ENCODE results near the gene PRSS36.
"Not testable (repeated sequence)": the region's sequence is repeated elsewhere in the genome, so short reads cannot be mapped to it uniquely, and the experiment has no call there.

Gene PRSS36

GRCh38 chr16:31179747-31180459 lies 30.0 kb upstream of the PRSS36 start, which contains the start of gene FUS:
TSS of gene FUS (plus strand) at chr16:31180139. CDS start at chr16:31180215, 76 bp downstream.
- TF ChIP-seq FOXP2 (optimal IDR thresholded peaks at IDR 0.05; ENCODE audit: control extremely low read depth, extremely low read length, insufficient read depth) (peak; percentile 89), EZH2 (IDR thresholded peaks at IDR 0.05) (no peak), POLR2AphosphoS5 (IDR thresholded peaks at IDR 0.05; ENCODE audit: borderline replicate concordance, low read depth, low read length) (peak; percentile 99)

GRCh38 chr16:31179219-31179746 lies 29.4 kb upstream of the PRSS36 start:
- H3K9ac ChIP-seq (ENCODE audit: insufficient read length) = peak overlapping the region; percentile 99
- peaks cover 36% of the 10 kb centered on the region for H3K36me3 ChIP-seq (ENCODE audit: insufficient read depth, low read length)
- peak overlapping the region; percentile 97 for H3K27ac ChIP-seq
- H3K4me3 ChIP-seq = peak overlapping the region; percentile 90
- no peak for DNase-seq (ENCODE audit: low read depth, low spot score)
- no peaks in the 10 kb centered on the region for H3K9me3 ChIP-seq (ENCODE audit: low read depth, low read length)
- TF ChIP-seq FOXP2 (optimal IDR thresholded peaks at IDR 0.05; ENCODE audit: control extremely low read depth, extremely low read length, insufficient read depth) = no peak
- TF ChIP-seq POLR2AphosphoS5 (IDR thresholded peaks at IDR 0.05; ENCODE audit: borderline replicate concordance, low read depth, low read length) = no peak
- TF ChIP-seq EZH2 (IDR thresholded peaks at IDR 0.05) = no peak

More at GRCh38 chr16:31179747-31180459, 30.0 kb upstream of the PRSS36 start, which contains the start of gene FUS:
- H3K9me3 ChIP-seq (ENCODE audit: low read depth, low read length) = no peaks in the 10 kb centered on the region
- H3K27ac ChIP-seq = peak within 1 kb of the TSS; percentile 97
- peaks cover 42% of the 10 kb centered on the region for H3K36me3 ChIP-seq (ENCODE audit: insufficient read depth, low read length)
- peak within 1 kb of the TSS; percentile 99 for H3K9ac ChIP-seq (ENCODE audit: insufficient read length)
- DNase-seq (ENCODE audit: low read depth, low spot score) = peak; percentile 58
- peak within 1 kb of the TSS; percentile 90 for H3K4me3 ChIP-seq

- Histone ChIP-seq H3K4me3 (no peak overlapping the region), H3K9ac (ENCODE audit: insufficient read length) (no peak overlapping the region), H3K27ac (no peak overlapping the region), H3K36me3 (ENCODE audit: insufficient read depth, low read length) (peaks cover 14% of the 10 kb centered on the region), H3K9me3 (ENCODE audit: low read depth, low read length) (no peaks in the 10 kb centered on the region)
- TF ChIP-seq EZH2 (IDR thresholded peaks at IDR 0.05) (no peak), POLR2AphosphoS5 (IDR thresholded peaks at IDR 0.05; ENCODE audit: borderline replicate concordance, low read depth, low read length) (no peak), FOXP2 (optimal IDR thresholded peaks at IDR 0.05; ENCODE audit: control extremely low read depth, extremely low read length, insufficient read depth) (no peak)
- DNase-seq (ENCODE audit: low read depth, low spot score) = no peak
Measured at GRCh38 chr16:31177136-31177535, 27.3 kb upstream of the PRSS36 start.

- H3K36me3 ChIP-seq (ENCODE audit: insufficient read depth, low read length); H3K9ac ChIP-seq (ENCODE audit: insufficient read length); DNase-seq (ENCODE audit: low read depth, low spot score); H3K4me3 ChIP-seq; H3K27ac ChIP-seq; H3K9me3 ChIP-seq (ENCODE audit: low read depth, low read length): not testable (repeated sequence)
Measured at GRCh38 chr16:31170048-31170447, 20.2 kb upstream of the PRSS36 start.

- Histone ChIP-seq H3K27ac (no peak overlapping the region), H3K36me3 (ENCODE audit: insufficient read depth, low read length) (no peaks in the 10 kb centered on the region), H3K4me3 (no peak overlapping the region), H3K9me3 (ENCODE audit: low read depth, low read length) (no peaks in the 10 kb centered on the region), H3K9ac (ENCODE audit: insufficient read length) (no peak overlapping the region)
- TF ChIP-seq EZH2 (IDR thresholded peaks at IDR 0.05) = no peak
- no peak for TF ChIP-seq POLR2AphosphoS5 (IDR thresholded peaks at IDR 0.05; ENCODE audit: borderline replicate concordance, low read depth, low read length)
- TF ChIP-seq FOXP2 (optimal IDR thresholded peaks at IDR 0.05; ENCODE audit: control extremely low read depth, extremely low read length, insufficient read depth) = no peak
- no peak for DNase-seq (ENCODE audit: low read depth, low spot score)
Measured at GRCh38 chr16:31168848-31169247, 19.0 kb upstream of the PRSS36 start.

GRCh38 chr16:31167315-31167714 lies 17.4 kb upstream of the PRSS36 start:
- Histone ChIP-seq H3K9me3 (ENCODE audit: low read depth, low read length) (no peaks in the 10 kb centered on the region), H3K36me3 (ENCODE audit: insufficient read depth, low read length) (no peaks in the 10 kb centered on the region), H3K9ac (ENCODE audit: insufficient read length) (no peak overlapping the region), H3K4me3 (no peak overlapping the region), H3K27ac (no peak overlapping the region)
- DNase-seq (ENCODE audit: low read depth, low spot score) = no peak
- TF ChIP-seq FOXP2 (optimal IDR thresholded peaks at IDR 0.05; ENCODE audit: control extremely low read depth, extremely low read length, insufficient read depth) = no peak
- TF ChIP-seq POLR2AphosphoS5 (IDR thresholded peaks at IDR 0.05; ENCODE audit: borderline replicate concordance, low read depth, low read length) = no peak
- no peak for TF ChIP-seq EZH2 (IDR thresholded peaks at IDR 0.05)

- Histone ChIP-seq H3K9ac (ENCODE audit: insufficient read length) (no peak overlapping the region), H3K36me3 (ENCODE audit: insufficient read depth, low read length) (no peaks in the 10 kb centered on the region), H3K4me3 (no peak overlapping the region), H3K27ac (no peak overlapping the region), H3K9me3 (ENCODE audit: low read depth, low read length) (no peaks in the 10 kb centered on the region)
- TF ChIP-seq FOXP2 (optimal IDR thresholded peaks at IDR 0.05; ENCODE audit: control extremely low read depth, extremely low read length, insufficient read depth) (no peak), EZH2 (IDR thresholded peaks at IDR 0.05) (no peak), POLR2AphosphoS5 (IDR thresholded peaks at IDR 0.05; ENCODE audit: borderline replicate concordance, low read depth, low read length) (no peak)
- DNase-seq (ENCODE audit: low read depth, low spot score) = no peak
Measured at GRCh38 chr16:31157136-31157535, 7.3 kb upstream of the PRSS36 start.

GRCh38 chr16:31150976-31151375 lies 1.1 kb upstream of the PRSS36 start:
- not testable (repeated sequence) for H3K9ac ChIP-seq (ENCODE audit: insufficient read length); H3K4me3 ChIP-seq; H3K27ac ChIP-seq; H3K36me3 ChIP-seq (ENCODE audit: insufficient read depth, low read length); DNase-seq (ENCODE audit: low read depth, low spot score); H3K9me3 ChIP-seq (ENCODE audit: low read depth, low read length)

GRCh38 chr16:31149332-31149731 lies 534 bp downstream of the PRSS36 start:
- H3K9ac ChIP-seq (ENCODE audit: insufficient read length) = no peak overlapping the region
- H3K4me3 ChIP-seq = no peak overlapping the region
- no peak for DNase-seq (ENCODE audit: low read depth, low spot score)
- H3K9me3 ChIP-seq (ENCODE audit: low read depth, low read length) = no peaks in the 10 kb centered on the region
- no peak overlapping the region for H3K27ac ChIP-seq
- no peaks in the 10 kb centered on the region for H3K36me3 ChIP-seq (ENCODE audit: insufficient read depth, low read length)
- no peak for TF ChIP-seq EZH2 (IDR thresholded peaks at IDR 0.05)
- no peak for TF ChIP-seq POLR2AphosphoS5 (IDR thresholded peaks at IDR 0.05; ENCODE audit: borderline replicate concordance, low read depth, low read length)
- TF ChIP-seq FOXP2 (optimal IDR thresholded peaks at IDR 0.05; ENCODE audit: control extremely low read depth, extremely low read length, insufficient read depth) = no peak
